GM13977 (cell line): ENCODE results near the gene HRC.

Experiments
- DNase-seq: peaks from one replicate; pipeline ENCODE4 v3.0.0; 2012; ENCODE audit warnings: low spot score
- CTCF ChIP-seq: IDR thresholded peaks from 2 replicates; pipeline ENCODE4 v1.5.1; 2012; ENCODE audit warnings: mild to moderate bottlenecking, control low read depth; ENCODE audit not compliant: insufficient read depth; ENCODE audit errors: extremely low read depth, missing control alignments
- in situ Hi-C: fragments of 300-500 bp; cut with MboI; formaldehyde crosslinking; loops from one replicate; pipeline ENCODE4 v1.12.0; 2022; ENCODE audit warnings: low sequenced_read_pairs, low pct_unique_long_range_greater_than_20kb, mixed read lengths, inconsistent platforms; ENCODE audit not compliant: unreplicated experiment

Gene HRC

GRCh38 chr19:49152119-49152550 is 3.1 kb downstream of the HRC start:
- in situ Hi-C loops: no loop called here
- TF ChIP-seq CTCF: no peak
- DNase-seq: no peak

GRCh38 chr19:49151267-49152118 is 3.7 kb downstream of the HRC start:
- DNase-seq: no peak
- TF ChIP-seq CTCF: no peak
- in situ Hi-C loops: no loop called here

GRCh38 chr19:49150944-49151243 is 4.3 kb downstream of the HRC start:
- in situ Hi-C loops: no loop called here

GRCh38 chr19:49150106-49150943 is 4.9 kb downstream of the HRC start:
- TF ChIP-seq CTCF: no peak
- DNase-seq: peak; percentile 80
- in situ Hi-C loops: no loop called here

More at GRCh38 chr19:49150944-49151243, 4.3 kb downstream of the HRC start:
- no peak for TF ChIP-seq CTCF
- no peak for DNase-seq

- DNase-seq: no peak
- in situ Hi-C loops: no loop called here
- TF ChIP-seq CTCF: no peak
Observed at GRCh38 chr19:49149652-49150105, 5.5 kb downstream of the HRC start.

GRCh38 chr19:49148784-49149651 is 6.2 kb downstream of the HRC start:
- no peak for TF ChIP-seq CTCF
- in situ Hi-C loops: no loop called here
- peak; percentile 91 for DNase-seq
